GM19452 (cell line): Measurements from ENCODE around the gene OR6Q1.
"Not testable (repeated sequence)": the region's sequence is repeated elsewhere in the genome, so short reads cannot be mapped to it uniquely, and the experiment has no call there.

Source experiments
- ATAC-seq: cut with Tn5 transposase; IDR thresholded peaks from one replicate; pipeline ENCODE4 v1.9.1; 2021; ENCODE audit not compliant: unreplicated experiment

OR6Q1 gene, protein sequence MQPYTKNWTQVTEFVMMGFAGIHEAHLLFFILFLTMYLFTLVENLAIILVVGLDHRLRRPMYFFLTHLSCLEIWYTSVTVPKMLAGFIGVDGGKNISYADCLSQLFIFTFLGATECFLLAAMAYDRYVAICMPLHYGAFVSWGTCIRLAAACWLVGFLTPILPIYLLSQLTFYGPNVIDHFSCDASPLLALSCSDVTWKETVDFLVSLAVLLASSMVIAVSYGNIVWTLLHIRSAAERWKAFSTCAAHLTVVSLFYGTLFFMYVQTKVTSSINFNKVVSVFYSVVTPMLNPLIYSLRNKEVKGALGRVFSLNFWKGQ

DNA sequence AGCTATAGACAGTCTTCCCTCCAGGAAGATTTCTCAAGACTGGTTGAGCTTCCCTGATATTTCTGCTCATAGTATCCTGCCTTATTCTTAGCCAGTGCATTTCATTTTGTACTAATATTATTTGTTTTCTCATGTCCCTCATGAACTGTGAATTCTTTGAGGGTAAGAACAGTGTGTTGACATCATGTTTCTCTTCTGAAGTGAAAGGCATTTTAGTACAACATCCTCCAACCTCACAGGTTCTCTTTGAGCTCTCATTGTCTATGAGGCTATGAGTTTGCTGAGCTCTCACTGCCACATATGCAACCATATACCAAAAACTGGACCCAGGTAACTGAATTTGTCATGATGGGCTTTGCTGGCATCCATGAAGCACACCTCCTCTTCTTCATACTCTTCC is at the start of gene OR6Q1:
Gene OR6Q1 (plus strand): TSS at position 301 of the 400 bp plus-strand sequence. CDS start 0 bp downstream, at position 301.
- no peak for ATAC-seq

- no peak for ATAC-seq
These were observed 49.2 kb upstream of the OR6Q1 start for GRCh38 chr11:57981536-57981935.

DNA sequence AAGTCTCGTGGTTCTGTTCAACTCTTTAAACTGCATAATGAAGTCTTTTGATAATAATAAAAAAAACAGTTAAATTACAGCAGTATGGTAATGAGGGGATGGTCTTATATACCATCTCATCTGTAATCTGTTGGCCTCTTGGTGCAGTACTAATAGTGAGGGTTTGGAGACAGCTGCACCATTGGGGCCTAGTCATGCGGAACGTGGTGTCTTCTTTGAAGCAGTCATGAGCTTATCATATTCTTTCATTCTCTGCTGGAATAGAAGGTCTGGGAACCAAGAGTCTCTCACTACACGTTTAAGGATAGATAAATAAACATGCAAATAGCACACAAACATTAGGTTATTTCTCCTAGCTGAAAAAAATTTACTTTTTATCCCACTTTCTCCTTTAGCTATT is 48.0 kb upstream of the OR6Q1 start:
- no peak for ATAC-seq

- ATAC-seq, result no peak
These were observed 47.6 kb upstream of the OR6Q1 start for GRCh38 chr11:57983191-57983590.

DNA sequence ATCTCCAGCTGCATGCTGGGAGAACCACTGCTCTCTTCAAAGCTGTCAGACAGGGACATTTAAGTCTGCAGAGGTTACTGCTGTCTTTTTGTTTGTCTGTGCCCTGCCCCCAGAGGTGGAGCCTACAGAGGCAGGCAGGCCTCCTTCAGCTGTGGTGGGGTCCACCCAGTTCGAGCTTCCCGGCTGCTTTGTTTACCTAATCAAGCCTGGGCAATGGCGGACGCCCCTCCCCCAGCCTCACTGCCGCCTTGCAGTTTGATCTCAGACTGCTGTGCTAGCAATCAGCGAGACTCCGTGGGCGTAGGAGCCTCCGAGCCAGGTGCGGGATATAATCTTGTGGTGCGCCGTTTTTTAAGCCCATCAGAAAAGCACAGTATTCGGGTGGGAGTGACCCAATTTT is 31.2 kb upstream of the OR6Q1 start:
- not testable (repeated sequence) for ATAC-seq

GRCh38 chr11:58000021-58000420 is 30.7 kb upstream of the OR6Q1 start:
- ATAC-seq, result not testable (repeated sequence)

GRCh38 chr11:58000699-58001098 is 30.1 kb upstream of the OR6Q1 start:
- no peak for ATAC-seq

DNA sequence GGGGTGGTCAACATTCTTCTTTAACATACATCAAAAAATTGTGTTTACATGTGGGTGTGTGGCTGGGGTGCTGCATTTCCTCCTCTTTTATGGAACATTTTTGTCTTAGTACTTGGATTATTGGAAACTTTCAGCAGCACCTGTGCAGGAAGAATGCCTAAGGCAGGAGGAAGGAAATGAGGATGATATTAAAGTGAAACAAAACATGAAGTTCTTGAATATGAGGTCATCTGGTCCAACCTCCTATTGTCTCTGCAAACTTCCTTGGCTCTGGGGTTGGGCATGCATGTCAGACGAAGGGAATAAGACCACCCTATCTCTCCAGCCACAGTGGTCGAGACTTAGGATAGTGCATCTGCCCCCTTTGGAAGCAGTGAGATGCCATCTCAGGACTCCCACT is 27.7 kb upstream of the OR6Q1 start:
- ATAC-seq, result no peak

DNA sequence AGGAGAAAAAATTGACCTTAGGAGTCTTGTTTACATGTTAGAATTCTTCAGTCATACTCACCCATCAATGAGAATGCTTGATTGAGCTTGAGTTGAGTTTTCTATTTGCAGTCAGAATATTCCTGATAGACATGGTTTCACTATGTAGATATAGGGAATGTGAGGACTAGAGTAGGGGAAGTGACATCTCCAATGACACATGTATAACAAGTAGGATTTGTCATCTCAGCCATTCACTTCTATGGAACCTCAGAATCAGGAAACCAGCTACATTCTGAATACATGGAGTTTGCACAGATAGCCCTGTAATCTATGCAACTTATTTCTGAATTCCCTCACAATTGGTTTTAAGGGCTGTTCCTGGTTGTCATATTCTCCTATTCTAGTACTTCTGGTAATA is 27.2 kb upstream of the OR6Q1 start:
- ATAC-seq, result no peak

- no peak for ATAC-seq
These were observed 26.1 kb upstream of the OR6Q1 start for GRCh38 chr11:58004664-58005063.

- no peak for ATAC-seq
These were observed 23.8 kb upstream of the OR6Q1 start for GRCh38 chr11:58006940-58007339.

GRCh38 chr11:58011771-58012170 is 19.0 kb upstream of the OR6Q1 start:
- ATAC-seq, result no peak

GRCh38 chr11:58023435-58023931 is 7.3 kb upstream of the OR6Q1 start, which contains the start of gene OR9Q1:
Gene OR9Q1 (plus strand): TSS chr11:58023881. CDS start chr11:58179445, 155,564 bp downstream.
- no peak for ATAC-seq

DNA sequence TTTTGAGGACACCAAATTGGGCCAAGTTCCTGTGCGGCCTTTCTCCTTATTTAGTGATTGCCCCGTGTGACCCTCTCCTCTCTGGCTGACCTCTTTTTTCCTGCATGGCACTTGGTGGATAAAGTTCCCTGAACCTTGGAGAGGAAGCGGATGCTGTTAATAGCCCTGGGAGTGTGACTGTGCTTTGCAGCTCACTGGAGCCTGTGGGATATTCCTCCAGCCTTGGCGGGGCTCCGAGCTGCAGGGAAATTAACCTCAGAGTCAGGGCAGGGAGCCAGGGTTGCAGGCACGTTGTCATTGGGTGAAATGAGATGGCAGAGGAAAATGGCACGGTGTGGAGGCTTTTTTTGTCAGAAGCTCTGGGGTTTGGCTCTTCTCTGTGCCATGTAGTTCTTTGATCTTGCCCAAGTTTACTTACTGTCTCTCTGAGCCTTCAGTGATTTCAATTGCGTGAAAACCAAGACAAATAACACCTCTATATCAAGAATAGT is 6.1 kb upstream of the OR6Q1 start:
- ATAC-seq, result no peak

DNA sequence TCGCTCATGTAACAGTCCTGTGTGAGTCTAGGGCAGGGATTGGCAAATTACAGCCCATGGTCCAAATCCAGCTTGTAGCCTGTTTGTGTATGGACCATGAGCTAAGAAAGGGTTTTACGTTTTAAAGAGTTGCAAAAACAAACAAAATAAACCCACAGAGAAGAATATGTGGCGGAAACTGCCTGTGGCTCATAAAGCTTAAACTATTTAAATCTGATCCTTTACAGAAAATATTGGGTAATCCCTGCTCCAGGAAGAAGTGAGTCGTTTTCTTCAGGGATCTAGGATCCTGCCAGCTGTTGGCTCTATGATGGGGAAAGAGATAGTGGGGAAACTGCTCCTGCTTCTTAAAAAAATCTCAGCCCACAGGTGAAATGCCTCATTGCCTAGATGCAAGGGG is 3.4 kb upstream of the OR6Q1 start:
- no peak for ATAC-seq

GRCh38 chr11:58028687-58029411 is 1.9 kb upstream of the OR6Q1 start:
- ATAC-seq, result no peak

GRCh38 chr11:58034471-58034870 is 3.7 kb downstream of the OR6Q1 start:
- no peak for ATAC-seq

GRCh38 chr11:58039589-58039988 is 8.8 kb downstream of the OR6Q1 start:
- no peak for ATAC-seq

- no peak for ATAC-seq
These were observed 12.6 kb downstream of the OR6Q1 start for GRCh38 chr11:58043379-58043778.

- no peak for ATAC-seq
These were observed 15.5 kb downstream of the OR6Q1 start for GRCh38 chr11:58046231-58046630.

DNA sequence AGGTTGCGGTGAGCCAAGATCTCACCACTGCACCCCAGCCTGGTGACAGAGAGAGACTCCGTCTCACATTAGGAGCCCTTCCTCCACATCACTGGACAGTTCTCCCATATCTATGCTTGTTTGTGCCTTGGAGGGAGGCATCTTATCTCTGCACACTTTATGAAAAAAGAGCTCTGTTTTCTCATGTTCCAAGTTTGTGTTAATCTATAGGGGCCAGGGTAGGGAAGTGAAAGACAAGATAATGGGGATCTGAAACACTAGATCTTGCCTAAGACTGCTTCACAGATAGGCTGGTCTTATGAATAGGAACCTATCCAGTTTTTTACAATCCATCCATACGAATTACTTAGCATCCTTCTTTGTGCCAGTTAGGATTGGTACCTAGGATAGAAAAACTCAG is 17.1 kb downstream of the OR6Q1 start:
- no peak for ATAC-seq

DNA sequence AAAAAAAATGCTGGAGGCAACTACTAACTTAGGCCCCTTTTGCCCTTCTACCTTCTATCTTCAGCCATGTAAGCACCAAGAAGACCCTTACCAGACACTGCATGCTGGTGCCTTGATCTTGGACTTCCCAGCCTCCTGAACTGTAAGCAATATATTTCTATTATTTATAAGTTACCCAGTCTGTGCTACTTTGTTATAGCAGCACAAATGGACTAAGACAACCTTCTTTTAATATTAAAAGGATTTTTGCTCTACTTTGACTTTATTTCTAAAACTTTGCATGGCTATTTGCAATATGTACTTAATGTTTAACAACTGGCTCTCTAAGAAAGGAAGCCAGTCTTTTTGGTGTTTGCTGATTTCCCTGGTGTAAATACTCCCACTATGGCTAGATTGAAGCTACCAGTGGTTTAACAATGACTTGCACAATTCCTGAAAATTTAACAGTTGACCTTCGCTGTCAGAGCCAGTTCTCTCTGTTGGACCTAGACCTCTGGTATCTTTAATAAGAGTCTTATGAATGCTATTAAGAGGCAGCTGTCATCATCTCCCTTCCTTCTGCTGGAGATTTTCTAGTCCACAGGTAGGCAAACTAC is 25.2 kb downstream of the OR6Q1 start:
- ATAC-seq, result no peak
